Tibial nerve (tissue), 4 donors: ENCODE results near the gene TMEM116. TPM values are rescaled to one million over a fixed set of nuclear protein-coding genes. Genes with fewer than 3 reads are reported as not detected.

Experiments used
- DNase-seq, 2 donors: peaks; one replicate each; pipeline ENCODE4 v3.0.0-alpha.2; 2019; ENCODE audit warnings: low spot score in 2 of 2
- H3K27ac ChIP-seq, 4 donors: fragments of 200-600 bp; sonication (generic) in 3 of 4; one replicate each; pipeline ENCODE4 v1.5.1; 2017 to 2019; ENCODE audit warnings: mild to moderate bottlenecking in 1 of 4
- H3K27me3 ChIP-seq, 2 donors: fragments of 200-600 bp; sonication (generic) in 1 of 2; one replicate each; pipeline versions ENCODE4 v1.5.1 to v1.6.0; 2017 to 2019
- H3K36me3 ChIP-seq, 3 donors: fragments of 200-600 bp; sonication (generic); one replicate each; pipeline ENCODE4 v1.5.1; 2018 to 2019
- H3K4me1 ChIP-seq, 4 donors: fragments of 200-600 bp; sonication (generic) in 3 of 4; one replicate each; pipeline ENCODE4 v1.5.1; 2017 to 2019
- H3K4me3 ChIP-seq, 4 donors: fragments of 200-600 bp; sonication (generic) in 3 of 4; one replicate each; pipeline ENCODE4 v1.5.1; 2017 to 2019; ENCODE audit warnings: mild to moderate bottlenecking in 1 of 4, moderate library complexity in 1 of 4
- H3K9me3 ChIP-seq, 4 donors: fragments of 200-600 bp; sonication (generic) in 3 of 4; one replicate each; pipeline ENCODE4 v1.5.1; 2017 to 2019
- EP300 ChIP-seq, 2 donors: sonication (generic); formaldehyde crosslinking; IDR thresholded peaks; one replicate each; pipeline ENCODE4 v1.6.1; 2017; ENCODE audit warnings: antibody characterized with exemption in 2 of 2, mild to moderate bottlenecking in 1 of 2
- POLR2A ChIP-seq, 2 donors: fragments of 450-650 bp; IDR thresholded peaks; one replicate each; pipeline ENCODE4 v1.6.1; 2017; ENCODE audit warnings: antibody characterized with exemption in 2 of 2, mild to moderate bottlenecking in 2 of 2, moderate library complexity in 2 of 2
- WGBS, 2 donors: methylation state at CpG; one replicate each; pipeline ENCODE4 v1.1.5; 2018; 5-methylcytosine and 5-hydroxymethylcytosine counted together
- total RNA-seq, 4 donors: library from RNA; depleted of rRNA; stranded (reverse); fragments of >200 nt; gene quantifications; one replicate each; pipeline ENCODE4 v1.1.0, GENCODE V29; 2016
- TF ChIP-seq, protein P1 (sequence below), 5 experiments: fragments of 200-600 bp in 3 of 5; fragments of 450-650 bp in 2 of 5; sonication (generic) in 3 of 5; IDR thresholded peaks; one replicate each; pipeline ENCODE4 v1.5.1; 2016 to 2019; ENCODE audit warnings: antibody characterized with exemption in 5 of 5, mild to moderate bottlenecking in 3 of 5, moderate library complexity in 2 of 5

Gene TMEM116
- total RNA-seq, 4 donors from 2014 or later = 6.9 to 18.1 (median 14.4) TPM

DNA sequence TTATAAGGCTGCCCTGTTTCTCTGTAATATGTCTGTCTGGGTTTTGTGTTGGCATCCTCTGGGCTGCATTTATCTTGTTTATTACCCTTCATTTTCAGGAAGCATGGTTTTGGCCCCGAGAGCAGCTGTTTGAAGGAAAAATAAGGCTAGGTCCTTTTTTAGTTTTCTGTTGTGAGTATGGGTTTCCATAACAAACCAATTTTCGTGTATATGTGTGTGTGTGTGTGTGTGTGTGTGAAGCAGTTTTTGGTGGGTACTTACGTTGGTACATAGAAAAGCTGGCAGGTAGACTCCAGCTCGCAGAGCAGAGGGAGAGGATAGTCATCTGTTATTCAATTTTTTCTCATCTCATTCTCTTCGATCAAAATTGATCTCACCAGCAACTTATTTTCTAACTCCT is 118.4 kb downstream of the TMEM116 start:
- H3K36me3 ChIP-seq = peaks cover 0 to 92% (median 13%) of the 10 kb centered on the region in 3 donors
- no peak overlapping the region for H3K27ac ChIP-seq
- H3K4me1 ChIP-seq = no peaks in the 10 kb centered on the region
- H3K9me3 ChIP-seq = no peaks in the 10 kb centered on the region
- no peak for DNase-seq
- TF ChIP-seq POLR2A (IDR thresholded peaks at IDR 0.05) = no peak
- TF ChIP-seq, protein P1, sequence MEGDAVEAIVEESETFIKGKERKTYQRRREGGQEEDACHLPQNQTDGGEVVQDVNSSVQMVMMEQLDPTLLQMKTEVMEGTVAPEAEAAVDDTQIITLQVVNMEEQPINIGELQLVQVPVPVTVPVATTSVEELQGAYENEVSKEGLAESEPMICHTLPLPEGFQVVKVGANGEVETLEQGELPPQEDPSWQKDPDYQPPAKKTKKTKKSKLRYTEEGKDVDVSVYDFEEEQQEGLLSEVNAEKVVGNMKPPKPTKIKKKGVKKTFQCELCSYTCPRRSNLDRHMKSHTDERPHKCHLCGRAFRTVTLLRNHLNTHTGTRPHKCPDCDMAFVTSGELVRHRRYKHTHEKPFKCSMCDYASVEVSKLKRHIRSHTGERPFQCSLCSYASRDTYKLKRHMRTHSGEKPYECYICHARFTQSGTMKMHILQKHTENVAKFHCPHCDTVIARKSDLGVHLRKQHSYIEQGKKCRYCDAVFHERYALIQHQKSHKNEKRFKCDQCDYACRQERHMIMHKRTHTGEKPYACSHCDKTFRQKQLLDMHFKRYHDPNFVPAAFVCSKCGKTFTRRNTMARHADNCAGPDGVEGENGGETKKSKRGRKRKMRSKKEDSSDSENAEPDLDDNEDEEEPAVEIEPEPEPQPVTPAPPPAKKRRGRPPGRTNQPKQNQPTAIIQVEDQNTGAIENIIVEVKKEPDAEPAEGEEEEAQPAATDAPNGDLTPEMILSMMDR (IDR thresholded peaks at IDR 0.05) = no peak
- TF ChIP-seq EP300 (IDR thresholded peaks at IDR 0.05) = no peak
- no peaks in the 10 kb centered on the region for H3K27me3 ChIP-seq
- 85 to 87% methylated on average over 5 of the region's 5 CpGs for WGBS, 2 donors
- H3K4me3 ChIP-seq = no peak overlapping the region

DNA sequence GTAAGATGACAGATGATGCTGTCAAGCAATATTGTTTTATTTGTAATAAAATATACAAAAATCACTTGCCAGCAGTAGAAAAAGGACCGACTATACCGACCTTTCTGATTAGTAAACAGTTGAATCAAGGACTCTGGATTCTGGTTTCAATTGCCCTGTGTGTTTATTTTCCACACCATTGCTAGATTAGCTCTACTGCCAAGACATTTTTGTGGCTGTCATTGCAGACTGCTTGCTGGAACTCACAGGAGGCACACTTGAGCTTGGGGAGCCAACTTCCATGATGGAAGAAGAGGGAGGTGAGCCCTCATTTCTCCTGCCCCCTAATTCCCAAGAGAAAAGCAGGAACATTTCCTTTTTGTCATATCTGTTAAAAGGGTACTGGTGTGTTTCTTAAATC is 119.7 kb downstream of the TMEM116 start:
- Histone ChIP-seq H3K27ac (no peak overlapping the region), H3K27me3 (no peaks in the 10 kb centered on the region), H3K9me3 (no peaks in the 10 kb centered on the region), H3K36me3 (peaks cover 0 to 92% (median 22%) of the 10 kb centered on the region in 3 donors), H3K4me3 (no peak overlapping the region), H3K4me1 (no peaks in the 10 kb centered on the region)
- TF ChIP-seq POLR2A (IDR thresholded peaks at IDR 0.05) (no peak), EP300 (IDR thresholded peaks at IDR 0.05) (no peak)
- TF ChIP-seq, protein P1 (IDR thresholded peaks at IDR 0.05) = no peak
- WGBS, 2 donors = 86 to 97% methylated on average over 2 of the region's 2 CpGs
- no peak for DNase-seq

- H3K27me3 ChIP-seq = no peaks in the 10 kb centered on the region
- TF ChIP-seq, protein P1 (IDR thresholded peaks at IDR 0.05) = no peak
- no peak for TF ChIP-seq EP300 (IDR thresholded peaks at IDR 0.05)
- TF ChIP-seq POLR2A (IDR thresholded peaks at IDR 0.05) = no peak
- H3K36me3 ChIP-seq = peaks cover 3 to 100% (median 25%) of the 10 kb centered on the region in 3 donors
- no peak overlapping the region for H3K27ac ChIP-seq
- H3K4me1 ChIP-seq = no peaks in the 10 kb centered on the region
- 75 to 82% methylated on average over 11 of the region's 11 CpGs for WGBS, 2 donors
- no peak overlapping the region for H3K4me3 ChIP-seq
- no peak for DNase-seq
- no peaks in the 10 kb centered on the region for H3K9me3 ChIP-seq
Measured at GRCh38 chr12:111887926-111888745, 124.8 kb downstream of the TMEM116 start.

DNA sequence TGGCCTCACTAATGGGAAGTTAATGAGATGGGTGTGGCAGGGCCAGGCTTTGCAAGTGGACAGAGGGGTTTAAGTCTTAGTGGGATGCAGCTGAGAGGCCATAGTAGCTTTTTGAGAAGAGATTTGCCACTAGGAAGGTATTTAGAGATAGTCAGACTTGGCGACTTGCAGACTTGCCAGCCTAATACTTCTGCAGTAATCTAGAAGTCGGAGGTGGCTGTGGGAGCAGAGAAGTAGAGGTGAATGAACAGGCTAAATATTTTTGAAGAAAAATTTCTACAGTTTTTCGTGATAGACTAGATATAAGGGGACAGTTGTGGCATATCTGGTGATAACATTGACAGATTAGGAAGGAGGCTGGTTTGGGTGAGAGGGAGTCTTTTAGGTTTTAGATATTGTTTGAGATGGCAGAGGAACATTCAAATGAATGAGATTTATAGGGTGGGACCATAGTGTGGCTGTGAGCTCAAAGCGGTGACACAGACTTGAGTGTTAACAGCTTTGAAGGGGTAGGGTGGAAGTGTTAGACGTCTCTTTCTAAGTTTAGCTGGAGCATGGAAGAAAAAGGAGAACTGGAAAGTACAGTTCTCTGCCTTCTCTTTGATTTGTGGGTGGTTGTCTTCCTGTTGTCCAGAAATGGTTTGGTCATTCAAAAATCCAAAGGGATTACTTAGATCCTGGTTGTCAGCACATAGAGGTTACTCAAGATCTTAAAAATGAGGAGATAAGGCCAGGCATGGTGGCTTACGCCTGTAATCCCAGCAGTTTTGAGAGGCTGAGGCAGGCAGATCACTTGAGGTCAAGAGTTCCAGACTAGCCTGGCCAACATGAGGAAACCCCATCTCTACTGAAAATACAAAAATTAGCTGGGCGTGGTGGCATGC is 126.1 kb downstream of the TMEM116 start:
- Histone ChIP-seq H3K36me3 (peaks cover 3 to 100% (median 30%) of the 10 kb centered on the region in 3 donors), H3K9me3 (no peaks in the 10 kb centered on the region), H3K27me3 (no peaks in the 10 kb centered on the region), H3K27ac (no peak overlapping the region), H3K4me3 (no peak overlapping the region), H3K4me1 (no peaks in the 10 kb centered on the region)
- no peak for DNase-seq
- WGBS, 2 donors = 92 to 94% methylated on average over 7 of the region's 7 CpGs
- TF ChIP-seq POLR2A (IDR thresholded peaks at IDR 0.05) (no peak), EP300 (IDR thresholded peaks at IDR 0.05) (no peak)
- TF ChIP-seq, protein P1 (IDR thresholded peaks at IDR 0.05) = no peak
